Stimulated activated CD4-positive, alpha-beta T cell treated with anti-CD3 and anti-CD28 coated beads, Interleukin-15, amount 100 ng/mL, for 48 hours (primary cell): ENCODE data around the gene DIO2.

Experiments
- DNase-seq, 2 donors: peaks; one replicate each; pipeline ENCODE4 v3.0.0-alpha.2; 2020; ENCODE audit warnings: low read depth in 2 of 2

The DIO2 gene

GRCh38 chr14:80167793-80168448 is 43.4 kb downstream of the DIO2 start:
- no peak for DNase-seq

- DNase-seq = no peak
These were observed 46.1 kb downstream of the DIO2 start for GRCh38 chr14:80164991-80165721.

- DNase-seq = no peak
These were observed 58.5 kb downstream of the DIO2 start for GRCh38 chr14:80152763-80153162.

GRCh38 chr14:80152166-80152565 is 59.1 kb downstream of the DIO2 start:
- DNase-seq = no peak

GRCh38 chr14:80150301-80150700 is 61.0 kb downstream of the DIO2 start:
- no peak for DNase-seq
